B cell (primary cell): ENCODE data around the gene NAV2. TPM values are rescaled to one million over a fixed set of nuclear protein-coding genes. Genes with fewer than 3 reads are reported as not detected.

Experiments
- ATAC-seq: fragments of 200-7000 bp; cut with Tn5 transposase; one replicate; pipeline ENCODE4 v1.10.0; 2021; ENCODE audit warnings: low read depth, mild to moderate bottlenecking, moderate number of reproducible peaks, moderate library complexity
- CTCF ChIA-PET: fragments of 350-600 bp; sonication (Branson Sonifier 250); formaldehyde crosslinking; loops from one replicate; lab custom pipeline; 2021; ENCODE audit warnings: antibody characterized with exemption, inconsistent platforms; lab: Charles Lee
- POLR2A ChIA-PET: fragments of 350-600 bp; sonication (Branson Sonifier 250); formaldehyde crosslinking; loops from one replicate; lab custom pipeline; 2021; ENCODE audit warnings: antibody characterized with exemption; lab: Charles Lee
- DNase-seq: peaks from one replicate; pipeline ENCODE4 v3.0.0; 2013
- H2AFZ ChIP-seq: 2 replicates; pipeline ENCODE4 v1.6.1; 2012; ENCODE audit warnings: mild to moderate bottlenecking, low read depth, low read length; ENCODE audit not compliant: insufficient read depth, poor library complexity, severe bottlenecking
- H3K27ac ChIP-seq, 2 donors: 1 replicate in 1 of 2; 2 replicates in 1 of 2; pipeline ENCODE4 v1.5.1; 2012 to 2013; ENCODE audit warnings: low read length in 2 of 2, mild to moderate bottlenecking in 2 of 2, moderate library complexity in 1 of 2
- H3K27me3 ChIP-seq, 4 experiments: fragments of 200-600 bp in 1 of 4; sonication (generic) in 1 of 4; replicated peaks in 1 of 4; 1 replicate in 2 of 4; 2 replicates in 2 of 4; pipeline versions ENCODE4 v1.6.1 to v1.7.0; 2013 to 2016; ENCODE audit warnings: low read length in 3 of 4, mild to moderate bottlenecking in 2 of 4, mixed read lengths in 1 of 4, moderate library complexity in 1 of 4; ENCODE audit not compliant: insufficient read depth in 4 of 4, control insufficient read depth in 3 of 4; ENCODE audit errors: control extremely low read depth in 1 of 4
- H3K36me3 ChIP-seq, 2 experiments: replicated peaks in 1 of 2; 1 replicate in 1 of 2; 2 replicates in 1 of 2; pipeline versions ENCODE4 v1.6.1 to v1.7.1; 2013; ENCODE audit warnings: low read length in 1 of 2; ENCODE audit not compliant: insufficient read depth in 2 of 2, control insufficient read depth in 1 of 2; ENCODE audit errors: control extremely low read depth in 1 of 2, extremely low read depth in 1 of 2
- H3K4me1 ChIP-seq, 2 donors: fragments of 200-600 bp in 1 of 2; sonication (generic) in 1 of 2; 1 replicate in 1 of 2; 2 replicates in 1 of 2; pipeline versions ENCODE4 v1.5.1 to v1.6.1; 2013 to 2017; ENCODE audit warnings: low read length in 2 of 2; ENCODE audit not compliant: control insufficient read depth in 2 of 2, insufficient read depth in 2 of 2
- H3K4me2 ChIP-seq: replicated peaks from 2 replicates; pipeline ENCODE3; 2012; ENCODE audit warnings: mild to moderate bottlenecking, low read depth, low read length; ENCODE audit not compliant: poor library complexity, severe bottlenecking
- H3K4me3 ChIP-seq, 5 experiments: fragments of 200-600 bp in 1 of 5; sonication (generic) in 1 of 5; 1 replicate in 3 of 5; 2 replicates in 2 of 5; pipeline versions ENCODE4 v1.5.1 to v1.7.0; 2011 to 2016; ENCODE audit warnings: low read length in 4 of 5, mild to moderate bottlenecking in 4 of 5, low read depth in 2 of 5, control low read depth in 1 of 5, moderate library complexity in 1 of 5; ENCODE audit not compliant: insufficient read depth in 1 of 5; ENCODE audit errors: control extremely low read depth in 1 of 5, extremely low read depth in 1 of 5
- H3K79me2 ChIP-seq: fragments of 200-600 bp; sonication (generic); one replicate; pipeline ENCODE4 v1.6.0; 2016; ENCODE audit warnings: low read length; ENCODE audit not compliant: control insufficient read depth, insufficient read depth
- H3K9ac ChIP-seq: fragments of 200-600 bp; sonication (generic); 2 replicates; pipeline ENCODE4 v1.6.1; 2017; ENCODE audit warnings: mild to moderate bottlenecking, low read length, moderate library complexity
- H3K9me3 ChIP-seq, 3 donors: one replicate each; pipeline versions ENCODE4 v1.6.1 to v1.7.1; 2013; ENCODE audit warnings: low read length in 2 of 3; ENCODE audit not compliant: control insufficient read depth in 2 of 3, insufficient read depth in 1 of 3; ENCODE audit errors: control extremely low read depth in 1 of 3
- H4K20me1 ChIP-seq: 2 replicates; pipeline ENCODE4 v1.6.0; 2012; ENCODE audit warnings: mild to moderate bottlenecking, low read length; ENCODE audit not compliant: insufficient read depth, control insufficient read depth, poor library complexity, severe bottlenecking
- H3K27ac Mint-ChIP-seq: one replicate; pipeline ENCODE4 v1.8.0; 2021; ENCODE audit warnings: mixed read lengths
- H3K27me3 Mint-ChIP-seq: one replicate; pipeline ENCODE4 v1.8.0; 2021; ENCODE audit warnings: mixed read lengths
- H3K4me1 Mint-ChIP-seq: one replicate; pipeline ENCODE4 v1.8.0; 2021; ENCODE audit warnings: mixed read lengths
- H3K4me3 Mint-ChIP-seq: one replicate; pipeline ENCODE4 v1.8.0; 2021; ENCODE audit warnings: mixed read lengths
- H3K9me3 Mint-ChIP-seq: one replicate; pipeline ENCODE4 v1.8.0; 2022; ENCODE audit warnings: mixed read lengths; ENCODE audit not compliant: insufficient read depth
- EZH2 ChIP-seq: IDR thresholded peaks from 2 replicates; pipeline ENCODE4 v1.6.1; 2012; ENCODE audit warnings: borderline replicate concordance, low read depth, mild to moderate bottlenecking, moderate library complexity, low read length; ENCODE audit not compliant: insufficient read depth, poor library complexity, severe bottlenecking
- WGBS: methylation state at CpG from one replicate; pipeline ENCODE4 v1.1.5; 2013; ENCODE audit warnings: missing lambda C conversion rate; ENCODE audit not compliant: insufficient coverage; 5-methylcytosine and 5-hydroxymethylcytosine counted together
- intact Hi-C: fragments of 100-400 bp; cut with micrococcal nuclease; formaldehyde crosslinking; loops from one replicate; pipeline ENCODE4 v1.10.0; 2022
- polyA plus RNA-seq: library from polyadenylated mRNA; depleted of rRNA; stranded (reverse); fragments of >200 nt; gene quantifications from 2 replicates; pipeline ENCODE4 v1.2.3, GENCODE V29; 2012
- total RNA-seq, 2 donors: library from RNA; stranded (reverse); fragments of 120-200 nt in 1 of 2; gene quantifications; 1 replicate in 1 of 2; 2 replicates in 1 of 2; pipeline versions ENCODE4 v1.2.3 to v1.2.4, GENCODE V29; 2013 to 2022
- TF ChIP-seq, protein P1 (sequence below): fragments of 200-600 bp; IDR thresholded peaks from one replicate; pipeline ENCODE4 v1.8.0; 2022; ENCODE audit warnings: antibody characterized with exemption, mild to moderate bottlenecking

Gene NAV2
- total and polyA plus RNA-seq, 2 donors (not counting 1 experiment from before 2014, with no cell fraction given) = 0.82 to 22.2 TPM

DNA sequence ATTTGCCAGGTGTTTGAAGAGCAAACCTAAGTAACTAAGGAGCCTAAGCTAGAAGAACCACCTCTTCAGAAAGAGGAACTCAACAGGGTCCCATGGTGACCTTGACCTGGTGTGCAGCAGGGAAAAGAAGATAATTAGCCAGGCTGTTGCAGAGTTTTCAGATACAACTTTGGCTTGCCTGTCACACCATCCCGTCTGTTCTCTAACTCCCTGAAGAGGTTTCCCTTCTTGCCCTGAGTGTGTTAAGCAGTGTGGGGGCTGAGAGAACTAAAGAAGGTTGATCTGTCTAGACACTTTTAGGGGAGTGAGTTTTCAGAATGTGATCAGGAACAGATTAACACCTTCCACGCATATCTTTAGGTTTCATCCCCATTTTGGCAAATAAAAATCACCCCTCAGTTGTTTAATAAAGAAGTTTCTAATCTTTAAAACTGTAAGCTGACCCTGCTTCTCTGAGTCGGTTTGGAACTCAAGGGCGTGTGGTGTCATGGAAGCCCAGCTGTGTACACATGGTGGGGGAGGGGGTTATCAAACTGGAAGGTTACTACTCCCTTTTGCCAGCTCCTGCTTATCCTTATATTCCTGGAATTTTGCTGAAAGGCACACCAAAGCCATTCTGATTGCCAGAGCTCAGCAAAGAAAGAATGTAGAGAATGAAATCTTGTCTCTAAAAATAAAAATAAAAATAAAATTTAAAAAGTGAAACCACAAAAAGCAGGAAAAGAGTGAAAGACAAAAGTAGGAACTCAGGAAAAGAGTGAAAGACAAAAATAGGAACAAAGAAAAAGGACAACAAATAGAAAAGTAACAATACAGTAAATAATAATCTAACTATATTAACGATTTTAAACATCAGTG, 377.4 kb downstream of the NAV2 start:
- peaks cover 26% of the 10 kb centered on the region for H3K4me1 Mint-ChIP-seq
- peaks cover 0 to 5% (median under 1%) of the 10 kb centered on the region in 4 experiments for H3K27me3 ChIP-seq
- DNase-seq (peak; percentile 16), ATAC-seq (no peak)
- H3K27ac ChIP-seq = no peak overlapping the region
- H3K4me2 ChIP-seq = no peak overlapping the region
- no peaks in the 10 kb centered on the region for H3K36me3 ChIP-seq
- H3K79me2 ChIP-seq = no peaks in the 10 kb centered on the region
- no peak overlapping the region for H3K4me3 ChIP-seq
- ChIA-PET CTCF (no interaction called here), POLR2A (no interaction called here)
- peaks cover 14% of the 10 kb centered on the region for H3K27me3 Mint-ChIP-seq
- H3K4me3 Mint-ChIP-seq = no peak overlapping the region
- H4K20me1 ChIP-seq = no peaks in the 10 kb centered on the region
- intact Hi-C loops = loop anchor here (10.0 kb wide), 1 partner anchor 135 kb away; no protein-coding TSS in a partner anchor
- peaks cover 0 to 4% (median 0%) of the 10 kb centered on the region in 3 donors for H3K9me3 ChIP-seq
- WGBS = 0% methylated on average over 1 of the region's 5 CpGs
- TF ChIP-seq, protein P1, sequence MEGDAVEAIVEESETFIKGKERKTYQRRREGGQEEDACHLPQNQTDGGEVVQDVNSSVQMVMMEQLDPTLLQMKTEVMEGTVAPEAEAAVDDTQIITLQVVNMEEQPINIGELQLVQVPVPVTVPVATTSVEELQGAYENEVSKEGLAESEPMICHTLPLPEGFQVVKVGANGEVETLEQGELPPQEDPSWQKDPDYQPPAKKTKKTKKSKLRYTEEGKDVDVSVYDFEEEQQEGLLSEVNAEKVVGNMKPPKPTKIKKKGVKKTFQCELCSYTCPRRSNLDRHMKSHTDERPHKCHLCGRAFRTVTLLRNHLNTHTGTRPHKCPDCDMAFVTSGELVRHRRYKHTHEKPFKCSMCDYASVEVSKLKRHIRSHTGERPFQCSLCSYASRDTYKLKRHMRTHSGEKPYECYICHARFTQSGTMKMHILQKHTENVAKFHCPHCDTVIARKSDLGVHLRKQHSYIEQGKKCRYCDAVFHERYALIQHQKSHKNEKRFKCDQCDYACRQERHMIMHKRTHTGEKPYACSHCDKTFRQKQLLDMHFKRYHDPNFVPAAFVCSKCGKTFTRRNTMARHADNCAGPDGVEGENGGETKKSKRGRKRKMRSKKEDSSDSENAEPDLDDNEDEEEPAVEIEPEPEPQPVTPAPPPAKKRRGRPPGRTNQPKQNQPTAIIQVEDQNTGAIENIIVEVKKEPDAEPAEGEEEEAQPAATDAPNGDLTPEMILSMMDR = no peak
- no peak for TF ChIP-seq EZH2
- H3K9ac ChIP-seq = no peak overlapping the region
- no peak overlapping the region for H3K27ac Mint-ChIP-seq
- H3K9me3 Mint-ChIP-seq = no peaks in the 10 kb centered on the region
- no peak overlapping the region for H2AFZ ChIP-seq
- H3K4me1 ChIP-seq = peaks cover 18 to 26% of the 10 kb centered on the region in 2 donors

DNA sequence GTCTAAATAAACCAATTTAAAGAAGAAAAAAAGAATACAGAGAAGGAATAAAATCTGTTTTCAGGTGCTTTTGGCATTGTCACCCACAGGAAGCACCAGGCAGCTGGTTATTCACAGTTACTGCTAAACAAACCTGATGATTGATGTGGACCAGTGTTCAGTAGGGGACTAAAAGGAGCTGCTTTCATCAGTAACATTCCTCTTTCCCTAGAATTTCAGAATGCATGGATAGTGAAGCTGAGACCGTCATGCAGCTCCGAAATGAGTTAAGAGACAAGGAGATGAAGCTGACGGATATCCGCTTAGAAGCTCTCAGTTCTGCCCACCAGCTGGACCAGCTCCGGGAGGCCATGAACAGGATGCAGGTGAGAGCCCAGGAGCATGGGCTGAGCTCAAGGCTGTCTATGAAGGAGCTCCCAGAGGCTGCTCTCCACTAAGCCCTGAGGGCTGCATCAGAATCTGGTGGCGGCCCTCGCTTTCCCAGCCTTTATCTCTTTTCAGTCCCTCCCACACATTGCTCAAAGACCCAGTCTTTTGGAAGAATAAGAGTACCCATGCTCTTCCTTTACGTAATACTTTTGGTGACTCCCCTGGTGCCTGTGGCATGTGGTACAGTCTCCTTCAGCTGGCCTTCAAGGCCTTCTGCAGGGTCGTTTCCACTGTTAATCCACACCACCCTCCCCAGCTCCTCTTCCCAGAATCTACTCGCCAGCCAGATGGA, 378.2 kb downstream of the NAV2 start:
- no peak overlapping the region for H3K27ac ChIP-seq
- H3K36me3 ChIP-seq = no peaks in the 10 kb centered on the region
- H3K27me3 ChIP-seq = peaks cover 0 to 8% (median under 1%) of the 10 kb centered on the region in 4 experiments
- no peaks in the 10 kb centered on the region for H3K9me3 Mint-ChIP-seq
- intact Hi-C loops = no loop called here
- H3K9ac ChIP-seq = no peak overlapping the region
- H3K4me3 Mint-ChIP-seq = no peak overlapping the region
- DNase-seq (no peak), ATAC-seq (no peak)
- H3K4me3 ChIP-seq = no peak overlapping the region
- WGBS = 85% methylated on average over 10 of the region's 10 CpGs
- peaks cover 18 to 24% of the 10 kb centered on the region in 2 donors for H3K4me1 ChIP-seq
- peaks cover 21% of the 10 kb centered on the region for H3K4me1 Mint-ChIP-seq
- ChIA-PET CTCF (no interaction called here), POLR2A (no interaction called here)
- no peaks in the 10 kb centered on the region for H4K20me1 ChIP-seq
- no peaks in the 10 kb centered on the region for H3K79me2 ChIP-seq
- H3K9me3 ChIP-seq = peaks cover 0 to 4% (median 0%) of the 10 kb centered on the region in 3 donors
- no peak overlapping the region for H2AFZ ChIP-seq
- H3K27me3 Mint-ChIP-seq = peaks cover 16% of the 10 kb centered on the region
- TF ChIP-seq, protein P1 = no peak
- no peak for TF ChIP-seq EZH2
- H3K27ac Mint-ChIP-seq = no peak overlapping the region
- no peak overlapping the region for H3K4me2 ChIP-seq
